Stimulated activated CD4-positive, alpha-beta T cell treated with anti-CD3 and anti-CD28 coated beads, Interleukin-12 subunit alpha, Interleukin-12 subunit beta, amount 100 ng/mL, for 48 hours (primary cell): ENCODE results near the gene MECP2.

Experiments used
- DNase-seq, 3 donors: peaks; one replicate each; pipeline ENCODE4 v3.0.0-alpha.2; 2020; ENCODE audit warnings: low read depth in 2 of 3, low spot score in 1 of 3

MECP2 gene

GRCh38 chrX:154061801-154062200 is 35.7 kb downstream of the MECP2 start:
- DNase-seq = no peak

GRCh38 chrX:154059729-154060245 is 37.7 kb downstream of the MECP2 start:
- no peak for DNase-seq

GRCh38 chrX:154059231-154059630 is 38.3 kb downstream of the MECP2 start:
- DNase-seq = no peak

GRCh38 chrX:154058214-154058997 is 39.1 kb downstream of the MECP2 start:
- DNase-seq = no peak

GRCh38 chrX:154057791-154058190 is 39.7 kb downstream of the MECP2 start:
- no peak for DNase-seq

GRCh38 chrX:154056770-154057241 is 40.7 kb downstream of the MECP2 start:
- no peak for DNase-seq

- DNase-seq = peak; percentile 11 to 78 (median 41)
These were observed 46.2 kb downstream of the MECP2 start for GRCh38 chrX:154051201-154051810.

- DNase-seq = no peak
These were observed 47.4 kb downstream of the MECP2 start for GRCh38 chrX:154050113-154050495.

GRCh38 chrX:154049209-154050112 is 48.1 kb downstream of the MECP2 start:
- DNase-seq = no peak

- no peak for DNase-seq
These were observed 49.1 kb downstream of the MECP2 start for GRCh38 chrX:154048398-154048797.

GRCh38 chrX:154046940-154047610 is 50.4 kb downstream of the MECP2 start:
- no peak for DNase-seq

- no peak for DNase-seq
These were observed 51.3 kb downstream of the MECP2 start for GRCh38 chrX:154046031-154046781.

GRCh38 chrX:154044091-154044490 is 53.4 kb downstream of the MECP2 start:
- DNase-seq = no peak

GRCh38 chrX:154043003-154043763 is 54.3 kb downstream of the MECP2 start:
- DNase-seq = no peak

- no peak for DNase-seq
These were observed 56.7 kb downstream of the MECP2 start for GRCh38 chrX:154040863-154041262.

GRCh38 chrX:154040307-154040756 is 57.2 kb downstream of the MECP2 start:
- DNase-seq = no peak

GRCh38 chrX:154039577-154039976 is 57.9 kb downstream of the MECP2 start:
- no peak for DNase-seq

- DNase-seq = no peak
These were observed 58.9 kb downstream of the MECP2 start for GRCh38 chrX:154038656-154039055.

- DNase-seq = no peak
These were observed 59.8 kb downstream of the MECP2 start for GRCh38 chrX:154037754-154038153.
